GM13977 (cell line): ENCODE results near the gene SLC14A1.

ENCODE experiments used
- DNase-seq: peaks from one replicate; pipeline ENCODE4 v3.0.0; 2012; ENCODE audit warnings: low spot score
- in situ Hi-C: fragments of 300-500 bp; cut with MboI; formaldehyde crosslinking; loops from one replicate; pipeline ENCODE4 v1.12.0; 2022; ENCODE audit warnings: low sequenced_read_pairs, low pct_unique_long_range_greater_than_20kb, mixed read lengths, inconsistent platforms; ENCODE audit not compliant: unreplicated experiment
- TF ChIP-seq, protein P1 (sequence below): IDR thresholded peaks from 2 replicates; pipeline ENCODE4 v1.5.1; 2012; ENCODE audit warnings: mild to moderate bottlenecking, control low read depth; ENCODE audit not compliant: insufficient read depth; ENCODE audit errors: extremely low read depth, missing control alignments

The SLC14A1 gene

DNA sequence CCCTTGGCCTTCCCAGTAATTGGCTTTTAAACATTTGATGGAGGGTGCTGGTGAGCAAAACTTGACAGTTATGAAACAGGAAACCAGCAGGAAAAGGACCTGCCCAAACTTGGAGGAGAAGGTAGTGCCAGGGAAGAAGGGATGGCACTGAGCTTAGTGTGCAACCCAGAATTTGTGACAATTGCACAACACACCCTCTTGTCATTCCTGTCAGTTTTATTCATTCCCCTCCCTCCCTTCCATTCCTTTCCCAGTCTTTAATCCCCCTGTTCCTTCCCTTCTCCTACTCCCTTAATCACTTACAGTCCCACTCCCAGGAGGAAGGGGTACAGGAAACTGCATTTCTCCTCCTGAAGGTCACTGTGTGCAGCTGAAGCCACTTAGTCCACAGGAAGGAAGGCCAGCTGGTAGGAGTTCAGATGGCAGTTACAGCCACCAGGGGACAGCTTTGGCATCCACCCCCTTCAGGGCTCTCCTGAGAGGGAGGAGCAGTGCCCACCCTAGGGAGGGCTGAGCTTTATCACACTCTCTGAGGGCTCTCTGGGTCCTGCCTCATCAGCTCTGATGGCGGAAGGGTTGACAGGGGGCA lies 77.5 kb downstream of the SLC14A1 start:
- in situ Hi-C loops: no loop called here
- TF ChIP-seq, protein P1, sequence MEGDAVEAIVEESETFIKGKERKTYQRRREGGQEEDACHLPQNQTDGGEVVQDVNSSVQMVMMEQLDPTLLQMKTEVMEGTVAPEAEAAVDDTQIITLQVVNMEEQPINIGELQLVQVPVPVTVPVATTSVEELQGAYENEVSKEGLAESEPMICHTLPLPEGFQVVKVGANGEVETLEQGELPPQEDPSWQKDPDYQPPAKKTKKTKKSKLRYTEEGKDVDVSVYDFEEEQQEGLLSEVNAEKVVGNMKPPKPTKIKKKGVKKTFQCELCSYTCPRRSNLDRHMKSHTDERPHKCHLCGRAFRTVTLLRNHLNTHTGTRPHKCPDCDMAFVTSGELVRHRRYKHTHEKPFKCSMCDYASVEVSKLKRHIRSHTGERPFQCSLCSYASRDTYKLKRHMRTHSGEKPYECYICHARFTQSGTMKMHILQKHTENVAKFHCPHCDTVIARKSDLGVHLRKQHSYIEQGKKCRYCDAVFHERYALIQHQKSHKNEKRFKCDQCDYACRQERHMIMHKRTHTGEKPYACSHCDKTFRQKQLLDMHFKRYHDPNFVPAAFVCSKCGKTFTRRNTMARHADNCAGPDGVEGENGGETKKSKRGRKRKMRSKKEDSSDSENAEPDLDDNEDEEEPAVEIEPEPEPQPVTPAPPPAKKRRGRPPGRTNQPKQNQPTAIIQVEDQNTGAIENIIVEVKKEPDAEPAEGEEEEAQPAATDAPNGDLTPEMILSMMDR: no peak
- no peak for DNase-seq
